HG03457 (cell line): ENCODE data around the gene AKAP7.
"Not testable (repeated sequence)": the region's sequence is repeated elsewhere in the genome, so short reads cannot be mapped to it uniquely, and the experiment has no call there.

Experiments used
- ATAC-seq: cut with Tn5 transposase; IDR thresholded peaks from one replicate; pipeline ENCODE4 v1.9.1; 2021; ENCODE audit warnings: moderate number of reproducible peaks; ENCODE audit not compliant: unreplicated experiment

AKAP7 gene

GRCh38 chr6:131288214-131288613 is 152.9 kb downstream of the AKAP7 start:
- no peak for ATAC-seq

GRCh38 chr6:131290955-131291354 is 155.7 kb downstream of the AKAP7 start:
- ATAC-seq: no peak

- ATAC-seq: no peak
Measured at GRCh38 chr6:131292145-131292938, 157.1 kb downstream of the AKAP7 start.

- no peak for ATAC-seq
Measured at GRCh38 chr6:131293472-131293911, 158.2 kb downstream of the AKAP7 start.

GRCh38 chr6:131295081-131295480 is 159.8 kb downstream of the AKAP7 start:
- ATAC-seq: no peak

- ATAC-seq: not testable (repeated sequence)
Measured at GRCh38 chr6:131300826-131301225, 165.6 kb downstream of the AKAP7 start.

- ATAC-seq: no peak
Measured at GRCh38 chr6:131303338-131303930, 168.2 kb downstream of the AKAP7 start.

GRCh38 chr6:131305037-131305850 is 170.0 kb downstream of the AKAP7 start:
- ATAC-seq: no peak

GRCh38 chr6:131309437-131309836 is 174.2 kb downstream of the AKAP7 start:
- ATAC-seq: no peak

- no peak for ATAC-seq
Measured at GRCh38 chr6:131314838-131315237, 179.6 kb downstream of the AKAP7 start.

- ATAC-seq: no peak
Measured at GRCh38 chr6:131316654-131317053, 181.4 kb downstream of the AKAP7 start.

GRCh38 chr6:131317516-131317915 is 182.2 kb downstream of the AKAP7 start:
- no peak for ATAC-seq

GRCh38 chr6:131321589-131321988 is 186.3 kb downstream of the AKAP7 start:
- ATAC-seq: no peak

GRCh38 chr6:131322125-131322524 is 186.9 kb downstream of the AKAP7 start:
- ATAC-seq: no peak

GRCh38 chr6:131325669-131326068 is 190.4 kb downstream of the AKAP7 start:
- not testable (repeated sequence) for ATAC-seq

- ATAC-seq: not testable (repeated sequence)
Measured at GRCh38 chr6:131328727-131329126, 193.5 kb downstream of the AKAP7 start.

- no peak for ATAC-seq
Measured at GRCh38 chr6:131331151-131331550, 195.9 kb downstream of the AKAP7 start.

GRCh38 chr6:131331873-131332781 is 196.9 kb downstream of the AKAP7 start:
- no peak for ATAC-seq
